ENCODE results near the gene TIMP3.

The TIMP3 gene

GRCh38 chr22:32780726-32781310 lies 20.7 kb upstream of the TIMP3 start:
- H3K27me3 ChIP-seq (replicated peaks; ENCODE audit: insufficient read depth, low read length) = no peaks in the 10 kb centered on the region
- H2AFZ ChIP-seq (ENCODE audit: low read length) = no peak overlapping the region
- H3K79me2 ChIP-seq (ENCODE audit: low read length) = no peaks in the 10 kb centered on the region
- no peaks in the 10 kb centered on the region for H3K36me3 ChIP-seq (replicated peaks; ENCODE audit: insufficient read depth, low read length)
- no peaks in the 10 kb centered on the region for H3F3A ChIP-seq (ENCODE audit: insufficient read depth, low read length)
- H3K9me2 ChIP-seq (replicated peaks; ENCODE audit: insufficient read depth, low read length) = no peaks in the 10 kb centered on the region
- no peak overlapping the region for H3K27ac ChIP-seq (ENCODE audit: low read length)
- no peak overlapping the region for H3K4me2 ChIP-seq (ENCODE audit: low read depth, low read length)
- no peak for DNase-seq
- H3K9ac ChIP-seq (ENCODE audit: low read length) = no peak overlapping the region
- no peaks in the 10 kb centered on the region for H4K20me1 ChIP-seq (ENCODE audit: insufficient read depth, low read length)
- no peak for TF ChIP-seq CTCF (IDR thresholded peaks at IDR 0.05; ENCODE audit: low read length)
- H3K4me3 ChIP-seq (ENCODE audit: low read length) = no peak overlapping the region
- peaks cover 10% of the 10 kb centered on the region for H3K4me1 ChIP-seq (ENCODE audit: low read length)
- H3K9me3 ChIP-seq (replicated peaks; ENCODE audit: insufficient read depth, low read length) = no peaks in the 10 kb centered on the region

- no peak overlapping the region for H3K9ac ChIP-seq (ENCODE audit: low read length)
- no peaks in the 10 kb centered on the region for H3F3A ChIP-seq (ENCODE audit: insufficient read depth, low read length)
- no peaks in the 10 kb centered on the region for H4K20me1 ChIP-seq (ENCODE audit: insufficient read depth, low read length)
- no peak overlapping the region for H3K4me3 ChIP-seq (ENCODE audit: low read length)
- H3K27ac ChIP-seq (ENCODE audit: low read length) = no peak overlapping the region
- H3K4me2 ChIP-seq (ENCODE audit: low read depth, low read length) = no peak overlapping the region
- no peak for TF ChIP-seq EZH2phosphoT487 (IDR thresholded peaks at IDR 0.05; ENCODE audit: low read length)
- no peak for TF ChIP-seq EZH2 (optimal IDR thresholded peaks at IDR 0.05; ENCODE audit: low read depth, low read length)
- TF ChIP-seq CTCF (IDR thresholded peaks at IDR 0.05; ENCODE audit: low read length) = no peak
- no peaks in the 10 kb centered on the region for H3K79me2 ChIP-seq (ENCODE audit: low read length)
- no peaks in the 10 kb centered on the region for H3K36me3 ChIP-seq (replicated peaks; ENCODE audit: insufficient read depth, low read length)
- H2AFZ ChIP-seq (ENCODE audit: low read length) = no peak overlapping the region
- H3K27me3 ChIP-seq (replicated peaks; ENCODE audit: insufficient read depth, low read length) = no peaks in the 10 kb centered on the region
- peaks cover 4% of the 10 kb centered on the region for H3K4me1 ChIP-seq (ENCODE audit: low read length)
- no peak for DNase-seq
- no peaks in the 10 kb centered on the region for H3K9me3 ChIP-seq (replicated peaks; ENCODE audit: insufficient read depth, low read length)
- H3K9me2 ChIP-seq (replicated peaks; ENCODE audit: insufficient read depth, low read length) = no peaks in the 10 kb centered on the region
Observed at GRCh38 chr22:32781695-32782094, 19.8 kb upstream of the TIMP3 start.

GRCh38 chr22:32785321-32786026 lies 16.0 kb upstream of the TIMP3 start:
- Histone ChIP-seq H4K20me1 (ENCODE audit: insufficient read depth, low read length) (no peaks in the 10 kb centered on the region), H3K27me3 (replicated peaks; ENCODE audit: insufficient read depth, low read length) (no peaks in the 10 kb centered on the region), H3K4me2 (ENCODE audit: low read depth, low read length) (no peak overlapping the region), H3K9me3 (replicated peaks; ENCODE audit: insufficient read depth, low read length) (no peaks in the 10 kb centered on the region), H3K9me2 (replicated peaks; ENCODE audit: insufficient read depth, low read length) (no peaks in the 10 kb centered on the region), H3K79me2 (ENCODE audit: low read length) (no peaks in the 10 kb centered on the region), H3F3A (ENCODE audit: insufficient read depth, low read length) (no peaks in the 10 kb centered on the region), H3K36me3 (replicated peaks; ENCODE audit: insufficient read depth, low read length) (no peaks in the 10 kb centered on the region), H3K4me1 (ENCODE audit: low read length) (no peaks in the 10 kb centered on the region), H3K27ac (ENCODE audit: low read length) (no peak overlapping the region), H3K4me3 (ENCODE audit: low read length) (no peak overlapping the region), H2AFZ (ENCODE audit: low read length) (no peak overlapping the region), H3K9ac (ENCODE audit: low read length) (no peak overlapping the region)
- TF ChIP-seq EZH2phosphoT487 (IDR thresholded peaks at IDR 0.05; ENCODE audit: low read length) (no peak), EZH2 (optimal IDR thresholded peaks at IDR 0.05; ENCODE audit: low read depth, low read length) (no peak), CTCF (IDR thresholded peaks at IDR 0.05; ENCODE audit: low read length) (no peak)
- no peak for DNase-seq

Data from MM.1S (cell line).